Activated naive CD4-positive, alpha-beta T cell treated with anti-CD3 and anti-CD28 coated beads, Interleukin-2, amount 10 ng/mL, durations not matched to agents 7 days and 5 days (primary cell): ENCODE results near the gene GATA5.
"Not testable (repeated sequence)": the region's sequence is repeated elsewhere in the genome, so short reads cannot be mapped to it uniquely, and the experiment has no call there.

ENCODE experiments used
- CTCF ChIA-PET: fragments of 350-600 bp; sonication (Branson Sonifier 250); formaldehyde crosslinking; loops from one replicate; lab custom pipeline; 2021; ENCODE audit warnings: antibody characterized with exemption; lab: Charles Lee
- DNase-seq: peaks from one replicate; pipeline ENCODE4 v3.0.0-alpha.2; 2020
- H3K27ac Mint-ChIP-seq: one replicate; pipeline ENCODE4 v1.8.0; 2021; ENCODE audit warnings: mild to moderate bottlenecking, moderate library complexity, mixed read lengths
- H3K27me3 Mint-ChIP-seq: one replicate; pipeline ENCODE4 v1.8.0; 2021; ENCODE audit warnings: mild to moderate bottlenecking, mixed read lengths
- H3K36me3 Mint-ChIP-seq: one replicate; pipeline ENCODE4 v1.8.0; 2021; ENCODE audit warnings: mixed read lengths
- H3K4me1 Mint-ChIP-seq: one replicate; pipeline ENCODE4 v1.8.0; 2021; ENCODE audit warnings: mixed read lengths
- H3K4me3 Mint-ChIP-seq: one replicate; pipeline ENCODE4 v1.8.0; 2021; ENCODE audit warnings: mild to moderate bottlenecking, moderate library complexity, mixed read lengths
- H3K9me3 Mint-ChIP-seq: one replicate; pipeline ENCODE4 v1.8.0; 2021; ENCODE audit warnings: mixed read lengths

GATA5 gene

DNA sequence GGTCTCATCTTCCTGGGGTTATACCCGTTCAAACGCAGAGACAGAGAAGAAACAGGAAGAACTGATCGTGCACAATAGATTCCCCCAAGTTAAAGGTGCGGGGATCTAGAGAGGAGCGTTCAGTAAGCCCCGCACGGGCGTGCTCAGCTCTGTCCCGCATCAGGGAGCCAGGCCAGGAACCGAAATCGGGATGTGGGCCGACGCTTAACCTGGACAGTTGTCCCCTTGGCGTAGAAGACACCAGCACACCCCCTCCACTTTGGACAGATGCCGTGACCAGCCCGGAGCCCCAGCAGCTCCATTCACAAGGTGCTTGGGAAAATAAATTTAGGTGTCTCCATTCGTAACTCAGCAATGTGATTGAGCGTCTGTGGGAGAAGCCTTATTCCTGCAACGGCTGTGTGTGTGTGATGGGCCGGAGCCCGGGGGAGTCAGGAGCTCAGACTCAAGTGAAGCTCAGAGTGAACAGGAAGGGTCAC, 24.0 kb upstream of the GATA5 start:
- H3K4me1 Mint-ChIP-seq: peaks cover 19% of the 10 kb centered on the region
- no peak for DNase-seq
- no peak overlapping the region for H3K4me3 Mint-ChIP-seq
- CTCF ChIA-PET: interaction anchor here (0.8 to 2.0 kb wide), 19 partner anchors 9 to 309 kb away, joined by 3 to 28 read pairs (median 3); partner anchors contain the start of gene SLCO4A1
- no peak overlapping the region for H3K27ac Mint-ChIP-seq
- no peaks in the 10 kb centered on the region for H3K36me3 Mint-ChIP-seq
- H3K27me3 Mint-ChIP-seq: peaks cover 11% of the 10 kb centered on the region
- H3K9me3 Mint-ChIP-seq: no peaks in the 10 kb centered on the region

DNA sequence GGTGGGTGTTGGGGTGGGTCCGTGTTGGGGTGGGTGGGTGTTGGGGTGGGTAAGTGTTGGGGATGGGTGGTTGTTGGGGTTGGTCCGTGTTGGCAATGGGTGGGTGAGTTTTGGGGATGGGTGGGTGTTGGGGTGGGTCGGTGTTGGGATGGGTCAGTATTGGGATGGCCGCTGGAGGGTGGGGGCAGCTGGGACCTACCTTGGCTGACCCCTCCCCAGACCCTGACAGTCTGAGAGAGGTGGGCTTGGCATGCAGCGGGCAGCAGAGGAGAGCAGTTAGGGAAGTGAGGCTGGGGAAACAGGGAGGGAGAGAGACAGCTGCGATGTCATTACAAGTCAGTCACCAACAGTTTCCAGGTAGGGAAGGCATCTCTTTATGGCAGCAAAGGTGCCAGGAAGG, 23.1 kb upstream of the GATA5 start:
- Mint-ChIP-seq H3K4me1 (peaks cover 19% of the 10 kb centered on the region), H3K36me3 (no peaks in the 10 kb centered on the region), H3K4me3 (no peak overlapping the region), H3K9me3 (no peaks in the 10 kb centered on the region), H3K27ac (no peak overlapping the region), H3K27me3 (peaks cover 11% of the 10 kb centered on the region)
- CTCF ChIA-PET: interaction anchor here (0.7 to 2.0 kb wide), 15 partner anchors 9 to 310 kb away, joined by 3 to 28 read pairs (median 3); no protein-coding TSS in a partner anchor
- no peak for DNase-seq

DNA sequence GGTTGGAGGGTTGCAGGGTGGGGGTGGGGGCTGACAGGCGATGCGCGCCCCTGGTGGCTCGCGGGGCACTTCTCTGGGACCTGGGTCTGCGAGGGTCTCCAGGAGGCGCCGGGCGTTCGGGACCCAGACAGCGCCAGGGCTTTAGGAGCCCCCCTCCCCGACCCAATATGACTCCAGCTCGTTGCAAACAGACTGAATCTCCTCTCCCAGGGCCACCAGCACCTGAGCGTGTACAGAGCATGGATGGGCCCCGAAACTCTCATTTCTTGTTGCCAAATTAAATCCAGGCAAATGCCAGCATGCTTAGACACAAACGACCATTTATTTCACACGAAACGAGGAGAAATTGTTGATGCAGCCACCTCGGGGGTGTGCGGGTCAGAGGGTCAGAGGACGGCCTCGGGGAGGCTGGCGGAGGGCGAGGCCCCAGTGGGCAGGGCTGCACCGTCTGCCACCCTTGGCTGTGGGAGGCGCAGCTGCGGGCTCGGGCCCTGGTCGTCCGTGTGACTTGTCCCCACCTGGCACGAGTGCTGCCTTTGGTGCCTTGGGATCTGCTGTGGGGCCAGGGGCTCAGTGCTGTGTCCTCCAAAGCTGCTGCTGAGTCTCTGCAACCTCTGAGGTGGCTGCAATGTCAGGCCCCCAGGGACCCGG, 20.9 kb upstream of the GATA5 start:
- no peaks in the 10 kb centered on the region for H3K9me3 Mint-ChIP-seq
- CTCF ChIA-PET: interaction anchor here (0.9 kb wide), 2 partner anchors 121 to 196 kb away, joined by 3 read pairs; no protein-coding TSS in a partner anchor
- H3K4me3 Mint-ChIP-seq: no peak overlapping the region
- peaks cover 13% of the 10 kb centered on the region for H3K4me1 Mint-ChIP-seq
- H3K27ac Mint-ChIP-seq: no peak overlapping the region
- H3K27me3 Mint-ChIP-seq: peaks cover 11% of the 10 kb centered on the region
- peak; percentile 50 for DNase-seq
- no peaks in the 10 kb centered on the region for H3K36me3 Mint-ChIP-seq

DNA sequence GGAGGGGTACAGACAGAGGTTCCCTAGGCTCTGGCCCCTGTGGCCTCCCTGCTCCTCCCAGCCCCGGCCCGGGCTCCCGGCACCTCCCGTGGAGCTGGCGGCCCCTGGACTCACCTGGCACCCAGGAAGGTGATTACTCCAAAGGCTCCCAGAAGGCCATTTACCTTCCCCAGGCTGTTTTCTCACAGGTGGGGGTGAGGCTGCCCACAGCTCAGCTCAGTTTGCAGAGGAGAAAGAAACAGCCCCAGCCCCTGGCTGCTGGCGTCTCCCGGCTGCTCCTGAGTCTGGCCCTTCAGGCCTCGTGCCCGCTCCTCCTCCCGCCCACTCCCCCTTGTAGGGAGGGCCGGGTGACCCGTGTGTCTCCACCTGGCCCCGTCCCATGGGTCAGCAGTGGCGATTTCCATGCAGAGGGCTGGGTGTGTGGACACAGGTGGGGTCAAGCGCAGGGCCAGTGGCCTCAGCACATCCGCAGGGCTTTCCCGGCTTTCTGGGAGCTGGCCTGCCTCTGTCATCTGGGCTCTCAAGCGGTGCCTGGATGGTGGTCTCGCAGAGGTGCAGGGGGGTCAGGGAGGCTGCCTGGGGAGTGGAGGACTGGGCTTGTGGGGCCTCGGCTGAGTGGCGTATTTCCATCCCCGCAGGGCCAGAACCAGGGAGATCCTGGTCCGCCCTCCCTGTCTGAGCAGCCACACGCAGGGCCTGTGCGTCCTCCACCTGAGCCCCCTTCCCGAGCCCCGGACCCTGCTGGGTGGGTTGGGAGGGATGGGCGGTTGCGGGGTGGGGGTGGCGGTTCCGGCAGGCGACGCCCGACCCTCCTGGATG, 20.2 kb upstream of the GATA5 start:
- Mint-ChIP-seq H3K27me3 (peaks cover 11% of the 10 kb centered on the region), H3K27ac (no peak overlapping the region), H3K9me3 (no peaks in the 10 kb centered on the region), H3K36me3 (no peaks in the 10 kb centered on the region), H3K4me1 (peaks cover 10% of the 10 kb centered on the region), H3K4me3 (no peak overlapping the region)
- CTCF ChIA-PET: interaction anchor here (0.9 to 1.0 kb wide), 2 partner anchors 85 to 121 kb away, joined by 3 to 4 read pairs; no protein-coding TSS in a partner anchor
- no peak for DNase-seq

DNA sequence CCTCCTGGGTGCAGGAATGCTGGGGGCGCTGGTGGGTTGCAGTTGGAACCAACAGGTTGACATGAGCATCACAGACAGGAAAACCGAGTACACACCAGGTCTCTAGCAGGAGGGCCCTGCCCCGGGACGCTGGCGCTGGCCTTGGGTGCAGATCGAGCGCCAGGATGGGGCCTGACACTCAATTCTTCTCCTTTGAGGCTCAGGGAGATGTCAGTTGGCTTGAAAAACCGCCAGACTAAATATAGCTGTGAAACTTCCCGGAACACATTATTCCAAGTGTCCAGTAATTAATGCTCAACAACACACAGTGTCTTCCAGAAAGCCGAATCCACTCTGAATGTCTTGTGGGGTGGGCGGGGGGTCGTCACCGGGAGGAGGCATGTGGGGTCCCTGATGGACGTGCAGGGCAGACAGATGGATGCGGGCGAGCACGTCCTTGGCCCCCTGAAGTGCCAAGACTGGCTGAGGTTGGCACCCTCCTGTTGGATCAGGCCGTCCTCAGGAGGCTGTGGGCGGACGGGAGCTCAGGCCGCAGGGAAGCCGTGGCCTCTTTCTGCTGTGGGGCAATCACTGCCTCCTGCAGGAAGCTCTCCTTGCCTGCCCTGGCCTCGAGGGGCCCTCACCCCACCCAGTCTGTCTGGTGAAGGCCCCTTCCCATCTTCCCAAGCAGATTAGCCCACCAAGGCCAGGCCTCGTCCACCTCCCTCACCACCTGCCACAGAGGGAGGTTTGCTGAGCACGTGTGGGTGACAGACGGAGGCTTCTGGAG, 19.4 kb upstream of the GATA5 start:
- H3K4me3 Mint-ChIP-seq: no peak overlapping the region
- H3K27ac Mint-ChIP-seq: no peak overlapping the region
- no peak for DNase-seq
- H3K4me1 Mint-ChIP-seq: peaks cover 2% of the 10 kb centered on the region
- H3K9me3 Mint-ChIP-seq: no peaks in the 10 kb centered on the region
- CTCF ChIA-PET: interaction anchor here (1.0 to 1.2 kb wide), 2 partner anchors 57 to 85 kb away, joined by 4 read pairs; no protein-coding TSS in a partner anchor
- H3K27me3 Mint-ChIP-seq: peaks cover 11% of the 10 kb centered on the region
- H3K36me3 Mint-ChIP-seq: no peaks in the 10 kb centered on the region

DNA sequence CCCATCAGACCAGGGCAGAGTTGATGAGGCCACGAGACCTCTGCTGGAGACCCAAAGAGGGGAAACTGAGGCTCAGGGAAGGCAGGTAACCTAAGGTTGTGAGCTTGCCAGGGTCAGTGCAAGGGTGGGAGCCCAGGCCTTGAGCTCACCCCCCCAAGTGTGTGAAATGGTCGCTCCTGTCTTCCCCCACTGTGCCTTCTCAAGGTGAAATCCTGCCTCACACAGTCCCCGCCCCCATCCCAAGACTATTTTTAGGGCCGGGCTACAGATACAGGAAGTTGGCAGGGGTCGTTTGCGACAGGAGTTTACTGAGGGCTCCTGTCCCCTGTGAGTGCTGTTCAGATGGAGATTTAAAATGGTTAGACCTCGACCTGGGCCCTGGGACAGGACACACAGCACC, 18.7 kb upstream of the GATA5 start:
- Mint-ChIP-seq H3K4me1 (peaks cover 2% of the 10 kb centered on the region), H3K27ac (no peak overlapping the region), H3K36me3 (no peaks in the 10 kb centered on the region), H3K4me3 (no peak overlapping the region), H3K27me3 (peaks cover 11% of the 10 kb centered on the region), H3K9me3 (no peaks in the 10 kb centered on the region)
- CTCF ChIA-PET: interaction anchor here (1.2 to 2.0 kb wide), 2 partner anchors 57 to 84 kb away, joined by 4 to 5 read pairs; no protein-coding TSS in a partner anchor
- no peak for DNase-seq

DNA sequence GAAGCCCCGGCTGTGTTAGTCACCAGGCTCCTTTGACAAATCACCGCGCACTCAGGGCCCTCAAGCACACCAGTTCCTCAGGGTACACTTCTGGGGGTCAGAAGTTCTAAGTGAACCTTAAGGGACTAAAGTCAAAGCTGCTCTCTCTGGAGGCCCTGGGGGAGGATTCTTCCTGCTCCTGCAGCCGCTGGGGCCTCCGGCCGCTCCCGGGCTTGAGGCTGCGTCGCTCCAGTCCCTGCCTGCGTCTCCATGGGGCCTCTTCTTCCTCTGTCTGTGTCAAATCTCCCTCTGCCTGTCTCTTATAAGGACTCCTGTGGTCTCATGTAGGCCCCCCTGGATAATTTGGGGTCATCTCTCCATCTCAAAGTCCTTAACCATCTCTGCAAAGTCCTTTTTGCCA, 18.1 kb upstream of the GATA5 start:
- CTCF ChIA-PET: interaction anchor here (1.2 to 2.0 kb wide), 2 partner anchors 58 to 84 kb away, joined by 4 to 5 read pairs; no protein-coding TSS in a partner anchor
- peaks cover 2% of the 10 kb centered on the region for H3K4me1 Mint-ChIP-seq

DNA sequence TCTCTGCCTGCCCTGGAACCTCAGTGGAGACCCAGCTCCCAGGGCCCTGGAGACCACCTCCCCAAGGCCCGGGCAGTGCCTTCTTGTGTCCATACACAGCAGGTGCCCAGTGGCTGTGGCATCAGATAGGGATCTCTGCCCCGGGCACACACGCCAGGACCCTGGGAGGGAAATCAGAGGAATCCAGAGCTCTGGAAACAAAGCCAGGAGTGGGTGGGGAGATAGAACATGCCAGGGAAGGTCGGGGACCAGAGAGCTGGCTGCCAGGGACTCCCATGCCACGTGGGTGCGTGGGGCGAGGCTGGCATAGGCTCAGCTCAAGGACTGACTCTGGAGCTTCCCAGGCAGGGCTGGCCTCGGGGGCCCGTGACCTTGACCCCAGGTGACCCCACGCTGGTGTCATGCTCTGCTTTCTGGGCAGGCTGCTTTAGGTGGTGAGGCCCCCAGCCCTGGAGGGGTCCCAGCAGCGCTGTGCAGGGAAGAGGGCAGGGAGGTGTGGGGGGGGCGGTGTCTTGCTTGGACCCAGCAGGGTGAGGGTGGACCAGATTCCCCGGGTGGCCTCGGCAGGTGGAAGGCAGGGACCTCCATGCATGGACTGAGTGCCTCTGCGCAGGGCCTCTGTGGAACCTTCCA, 17.6 kb upstream of the GATA5 start:
- Mint-ChIP-seq H3K9me3 (no peaks in the 10 kb centered on the region), H3K27me3 (peaks cover 19% of the 10 kb centered on the region), H3K4me3 (no peak overlapping the region), H3K36me3 (no peaks in the 10 kb centered on the region), H3K27ac (no peak overlapping the region), H3K4me1 (peaks cover 2% of the 10 kb centered on the region)
- CTCF ChIA-PET: interaction anchor here (2.0 kb wide), 1 partner anchor 83 kb away, joined by 5 read pairs; no protein-coding TSS in a partner anchor
- DNase-seq: no peak

More for the DNA sequence above, 18.1 kb upstream of the GATA5 start:
- DNase-seq: no peak
- no peak overlapping the region for H3K27ac Mint-ChIP-seq
- H3K27me3 Mint-ChIP-seq: peaks cover 14% of the 10 kb centered on the region
- H3K9me3 Mint-ChIP-seq: no peaks in the 10 kb centered on the region
- H3K4me3 Mint-ChIP-seq: no peak overlapping the region
- H3K36me3 Mint-ChIP-seq: no peaks in the 10 kb centered on the region

DNA sequence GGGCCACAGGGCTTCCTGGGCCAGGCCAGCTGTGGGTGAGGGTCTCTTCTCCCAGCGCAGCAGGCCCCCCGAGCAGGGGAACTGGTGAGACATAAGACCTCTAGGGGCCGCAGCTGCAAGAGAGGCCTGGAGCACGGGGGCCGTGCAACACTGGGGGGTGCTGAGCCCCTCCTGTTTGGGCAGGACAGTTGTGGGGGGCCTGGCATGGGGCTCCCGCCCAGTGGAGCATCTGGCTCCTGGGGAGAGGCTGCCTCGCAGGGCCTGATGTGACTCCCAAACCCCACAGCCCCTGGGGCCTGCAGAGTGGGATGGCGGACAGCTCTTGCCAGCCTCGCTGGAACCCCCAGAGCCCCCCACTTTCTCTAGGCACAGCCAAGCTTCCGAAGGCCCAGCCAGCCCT, 16.9 kb upstream of the GATA5 start:
- Mint-ChIP-seq H3K36me3 (no peaks in the 10 kb centered on the region), H3K9me3 (no peaks in the 10 kb centered on the region), H3K4me3 (no peak overlapping the region), H3K27me3 (peaks cover 25% of the 10 kb centered on the region), H3K4me1 (peaks cover 2% of the 10 kb centered on the region), H3K27ac (no peak overlapping the region)
- CTCF ChIA-PET: interaction anchor here (2.0 kb wide), 1 partner anchor 83 kb away, joined by 5 read pairs; no protein-coding TSS in a partner anchor
- no peak for DNase-seq

DNA sequence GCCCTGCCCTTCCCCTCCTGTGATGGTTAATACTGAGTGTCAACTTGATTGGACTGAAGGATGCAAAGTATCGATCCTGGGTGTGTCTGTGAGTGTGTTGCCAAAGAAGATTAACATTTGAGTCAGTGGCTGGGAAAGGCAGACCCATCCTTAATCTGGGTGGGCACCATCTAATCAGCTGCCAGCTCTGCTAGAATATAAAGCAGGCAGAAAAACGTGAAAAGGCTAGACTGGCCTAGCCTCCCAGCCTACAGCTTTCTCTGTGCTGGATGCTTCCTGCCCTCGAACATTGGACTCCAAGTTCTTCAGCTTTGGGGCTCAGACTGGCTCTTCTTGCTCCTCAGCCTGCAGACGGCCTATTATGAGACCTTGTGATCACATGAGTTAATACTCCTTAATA, 15.0 kb upstream of the GATA5 start:
- not testable (repeated sequence) for H3K36me3 Mint-ChIP-seq, H3K9me3 Mint-ChIP-seq, DNase-seq, H3K27ac Mint-ChIP-seq, H3K4me3 Mint-ChIP-seq, H3K4me1 Mint-ChIP-seq
- CTCF ChIA-PET: interaction anchor here (1.3 kb wide), 1 partner anchor 9 kb away, joined by 4 read pairs; no protein-coding TSS in a partner anchor
- peaks cover 40% of the 10 kb centered on the region for H3K27me3 Mint-ChIP-seq

DNA sequence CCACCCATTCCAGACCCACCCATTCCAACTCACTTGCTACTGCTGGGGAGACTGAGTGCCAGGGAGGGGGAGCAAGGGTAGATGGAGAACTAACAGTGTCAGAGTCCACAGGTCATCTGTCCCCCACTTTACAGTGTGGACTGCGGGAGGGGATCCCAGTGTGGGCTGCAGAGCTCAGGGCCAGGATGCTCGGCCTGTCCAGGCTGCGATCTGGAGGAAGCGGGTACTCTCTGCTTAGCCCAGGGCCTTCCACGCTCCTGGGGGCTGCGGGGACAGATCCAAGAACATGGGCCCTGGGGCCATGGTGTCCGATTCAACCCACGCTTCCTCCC, 14.1 kb upstream of the GATA5 start:
- no peaks in the 10 kb centered on the region for H3K4me1 Mint-ChIP-seq
- peaks cover 49% of the 10 kb centered on the region for H3K27me3 Mint-ChIP-seq
- DNase-seq: no peak
- no peaks in the 10 kb centered on the region for H3K9me3 Mint-ChIP-seq
- no peak overlapping the region for H3K4me3 Mint-ChIP-seq
- CTCF ChIA-PET: interaction anchor here (1.3 kb wide), 1 partner anchor 10 kb away, joined by 4 read pairs; no protein-coding TSS in a partner anchor
- no peak overlapping the region for H3K27ac Mint-ChIP-seq
- H3K36me3 Mint-ChIP-seq: no peaks in the 10 kb centered on the region

DNA sequence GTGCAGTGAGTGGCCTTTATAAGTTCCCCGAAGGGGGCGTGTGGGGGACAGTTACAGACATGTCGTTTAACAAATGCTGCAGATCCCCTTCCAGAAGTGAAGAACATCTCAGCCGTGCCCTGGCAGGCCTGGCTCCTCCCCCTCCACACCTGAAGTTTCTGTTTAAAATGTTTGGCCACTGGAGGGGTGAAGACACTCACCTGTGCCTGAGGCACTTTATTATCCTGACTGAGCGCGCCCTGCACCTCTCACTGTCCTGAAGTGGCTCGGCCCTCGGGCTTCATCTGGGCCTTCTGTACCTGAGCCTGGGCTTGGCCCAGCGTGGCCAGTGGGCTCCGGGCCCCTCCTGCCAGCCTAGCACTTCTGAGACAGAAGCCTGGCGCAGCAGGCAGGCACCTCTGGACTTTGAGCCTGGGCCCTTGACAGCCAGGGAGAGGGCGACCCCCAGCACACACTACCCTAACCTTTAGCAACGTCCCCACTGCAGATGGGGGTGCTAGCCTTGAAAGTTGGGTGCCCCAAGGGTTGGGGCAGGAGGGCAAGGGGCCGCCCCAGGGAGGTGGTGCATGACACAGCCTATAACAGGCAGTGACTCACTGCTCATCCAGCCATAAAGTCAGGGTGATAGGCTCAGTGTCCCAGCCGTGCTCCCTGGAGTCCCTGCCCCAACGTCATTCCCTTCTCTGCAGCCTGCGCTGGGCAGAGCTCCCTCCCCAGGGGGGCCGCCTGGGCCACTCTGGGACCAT, 13.6 kb upstream of the GATA5 start:
- CTCF ChIA-PET: interaction anchor here (1.3 kb wide), 1 partner anchor 10 kb away, joined by 4 read pairs; no protein-coding TSS in a partner anchor
- Mint-ChIP-seq H3K9me3 (no peaks in the 10 kb centered on the region), H3K36me3 (no peaks in the 10 kb centered on the region), H3K4me1 (no peaks in the 10 kb centered on the region), H3K27me3 (peaks cover 54% of the 10 kb centered on the region), H3K4me3 (no peak overlapping the region), H3K27ac (no peak overlapping the region)
- no peak for DNase-seq

DNA sequence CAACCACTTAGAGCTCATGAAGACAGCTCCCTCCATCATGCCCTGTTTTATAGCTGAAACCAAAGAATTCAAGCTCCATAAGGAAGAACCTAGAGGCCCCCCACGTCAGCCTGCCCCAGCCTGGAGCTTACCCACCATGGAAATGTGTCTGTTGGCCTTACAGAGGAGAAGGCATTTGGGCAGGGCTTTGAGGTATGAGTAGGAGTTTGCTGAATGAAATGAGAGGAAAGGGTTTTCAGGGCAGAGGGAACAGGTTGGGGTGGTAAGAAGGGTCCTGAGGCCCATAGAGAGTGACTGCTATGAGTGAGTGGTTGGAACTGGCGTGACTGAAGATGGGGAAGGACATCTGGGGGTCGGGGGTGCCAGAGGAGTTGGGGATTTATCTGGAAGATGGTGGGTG, 12.7 kb upstream of the GATA5 start:
- Mint-ChIP-seq H3K4me3 (no peak overlapping the region), H3K27ac (no peak overlapping the region), H3K27me3 (peaks cover 63% of the 10 kb centered on the region), H3K9me3 (no peaks in the 10 kb centered on the region), H3K4me1 (no peaks in the 10 kb centered on the region), H3K36me3 (no peaks in the 10 kb centered on the region)
- CTCF ChIA-PET: interaction anchor here (1.0 kb wide), 1 partner anchor 11 kb away, joined by 3 read pairs; no protein-coding TSS in a partner anchor
- DNase-seq: no peak
